Right lobe of liver (tissue), 4 donors: ENCODE data around the gene NTNG2.

Experiments
- POLR2A ChIP-seq: fragments of 450-650 bp; IDR thresholded peaks from one replicate; pipeline ENCODE4 v1.6.1; 2017; ENCODE audit warnings: antibody characterized with exemption, mild to moderate bottlenecking
- TF ChIP-seq, protein P1 (sequence below), 4 donors: fragments of 200-600 bp in 3 of 4; fragments of 450-650 bp in 1 of 4; IDR thresholded peaks; one replicate each; pipeline versions ENCODE4 v1.5.1 to v1.8.0; 2016 to 2022; ENCODE audit warnings: antibody characterized with exemption in 4 of 4, mild to moderate bottlenecking in 2 of 4
- donor health status: DM: no; HTN: no; CAD: no.
- donor health status: DM: no; HTN: no; CAD: no.
- donor health status: DM: no; HTN: yes; CAD: no.

DNA sequence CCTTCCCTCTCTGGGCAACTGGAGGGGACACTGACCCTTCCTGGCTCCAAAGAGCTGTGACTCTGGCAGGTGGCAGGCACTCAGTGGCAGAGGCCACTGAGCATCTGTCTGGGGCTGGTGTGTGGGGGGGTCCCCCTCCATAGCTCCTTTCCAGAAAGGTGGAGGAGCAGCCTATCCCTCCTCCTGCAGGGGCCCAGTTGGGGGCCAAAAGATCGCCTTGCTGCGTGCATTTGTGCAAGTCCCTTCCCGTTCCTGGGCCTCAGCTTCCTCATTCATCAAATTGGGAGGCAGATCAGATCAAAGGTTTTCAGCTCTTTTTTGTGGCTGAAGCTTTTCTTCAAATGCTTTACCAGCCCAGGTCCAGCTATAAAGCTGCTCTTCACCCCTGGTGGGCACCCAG lies 77.7 kb downstream of the NTNG2 start:
- TF ChIP-seq, protein P1, sequence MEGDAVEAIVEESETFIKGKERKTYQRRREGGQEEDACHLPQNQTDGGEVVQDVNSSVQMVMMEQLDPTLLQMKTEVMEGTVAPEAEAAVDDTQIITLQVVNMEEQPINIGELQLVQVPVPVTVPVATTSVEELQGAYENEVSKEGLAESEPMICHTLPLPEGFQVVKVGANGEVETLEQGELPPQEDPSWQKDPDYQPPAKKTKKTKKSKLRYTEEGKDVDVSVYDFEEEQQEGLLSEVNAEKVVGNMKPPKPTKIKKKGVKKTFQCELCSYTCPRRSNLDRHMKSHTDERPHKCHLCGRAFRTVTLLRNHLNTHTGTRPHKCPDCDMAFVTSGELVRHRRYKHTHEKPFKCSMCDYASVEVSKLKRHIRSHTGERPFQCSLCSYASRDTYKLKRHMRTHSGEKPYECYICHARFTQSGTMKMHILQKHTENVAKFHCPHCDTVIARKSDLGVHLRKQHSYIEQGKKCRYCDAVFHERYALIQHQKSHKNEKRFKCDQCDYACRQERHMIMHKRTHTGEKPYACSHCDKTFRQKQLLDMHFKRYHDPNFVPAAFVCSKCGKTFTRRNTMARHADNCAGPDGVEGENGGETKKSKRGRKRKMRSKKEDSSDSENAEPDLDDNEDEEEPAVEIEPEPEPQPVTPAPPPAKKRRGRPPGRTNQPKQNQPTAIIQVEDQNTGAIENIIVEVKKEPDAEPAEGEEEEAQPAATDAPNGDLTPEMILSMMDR (IDR thresholded peaks at IDR 0.05) = no peak
- no peak for TF ChIP-seq POLR2A
